HepG2 (cell line): Measurements from ENCODE around the gene BLOC1S4. TPM values are rescaled to one million over a fixed set of nuclear protein-coding genes. Genes with fewer than 3 reads are reported as not detected.
A peak's percentile ranks its signal among the peaks of the same experiment; 100 is the strongest.

ENCODE experiments used
- HDAC2 ChIP-seq: sonication (generic); formaldehyde crosslinking; IDR thresholded peaks from 2 replicates; pipeline ENCODE4 v1.4.0; 2020; ENCODE audit warnings: missing genetic modification reagents
- IKZF4 ChIP-seq: sonication (generic); formaldehyde crosslinking; IDR thresholded peaks from 2 replicates; pipeline ENCODE4 v1.5.1; 2020; ENCODE audit warnings: borderline replicate concordance, mild to moderate bottlenecking, low read depth, missing genetic modification reagents; ENCODE audit errors: not compliant biosample characterization
- KAT7 ChIP-seq: IDR thresholded peaks from 2 replicates; pipeline ENCODE4 v1.6.1; 2018; ENCODE audit warnings: borderline replicate concordance, missing compliant biosample characterization
- KLF9 ChIP-seq: IDR thresholded peaks from 2 replicates; pipeline ENCODE4 v1.6.1; 2016; ENCODE audit warnings: low read depth
- MAF1 ChIP-seq: sonication (generic); formaldehyde crosslinking; IDR thresholded peaks from 2 replicates; pipeline ENCODE4 v1.5.0; 2020; ENCODE audit warnings: missing genetic modification reagents, borderline replicate concordance
- MED1 ChIP-seq: sonication (generic); formaldehyde crosslinking; IDR thresholded peaks from 2 replicates; pipeline ENCODE4 v1.4.0; 2020; ENCODE audit warnings: missing genetic modification reagents
- PCBP1 ChIP-seq: fragments of 200-400 bp; formaldehyde crosslinking; IDR thresholded peaks from 2 replicates; pipeline ENCODE4 v1.6.1; 2017; ENCODE audit warnings: mild to moderate bottlenecking, low read depth, low read length, borderline replicate concordance
- PRMT3 ChIP-seq: sonication (generic); formaldehyde crosslinking; IDR thresholded peaks from 2 replicates; pipeline ENCODE4 v1.8.1; 2022; ENCODE audit warnings: low read depth, mild to moderate bottlenecking, moderate library complexity, missing genetic modification reagents, borderline replicate concordance
- ZFYVE20 ChIP-seq: sonication (generic); formaldehyde crosslinking; IDR thresholded peaks from 2 replicates; pipeline ENCODE4 v1.8.0; 2023; ENCODE audit warnings: low read depth, mild to moderate bottlenecking, moderate library complexity, missing genetic modification reagents, borderline replicate concordance
- ZNF337 ChIP-seq: sonication (generic); formaldehyde crosslinking; IDR thresholded peaks from 2 replicates; pipeline ENCODE4 v1.5.1; 2020; ENCODE audit warnings: missing genetic modification reagents, low read depth, mild to moderate bottlenecking, borderline replicate concordance
- ZNF350 ChIP-seq: sonication (generic); formaldehyde crosslinking; IDR thresholded peaks from 2 replicates; pipeline ENCODE4 v1.4.0; 2020; ENCODE audit warnings: mild to moderate bottlenecking, low read depth, missing genetic modification reagents, borderline replicate concordance
- ZNF766 ChIP-seq: sonication (generic); formaldehyde crosslinking; IDR thresholded peaks from 2 replicates; pipeline ENCODE4 v1.5.0; 2020; ENCODE audit warnings: missing genetic modification reagents, borderline replicate concordance
- ZNF782 ChIP-seq: sonication (generic); formaldehyde crosslinking; IDR thresholded peaks from 2 replicates; pipeline ENCODE4 v1.4.0; 2020; ENCODE audit warnings: missing genetic modification reagents, mild to moderate bottlenecking, borderline replicate concordance
- polyA plus RNA-seq, 8 experiments: library from polyadenylated mRNA; depleted of rRNA in 3 of 8; stranded (reverse) in 7 of 8; unstranded in 1 of 8; fragments of >200 nt; fragmentation: Illumina TruSeq in 4 of 8; extraction: Trizol in 4 of 8; gene quantifications; 2 replicates each; pipeline versions ENCODE4 v1.2.1 to v1.2.3, GENCODE V29; 2011 to 2016; ENCODE audit warnings: low read depth in 4 of 8, missing spikeins in 1 of 8, mixed read lengths in 1 of 8; ENCODE audit not compliant: insufficient read depth in 1 of 8
- total RNA-seq, 5 experiments: library from RNA; depleted of rRNA; stranded (reverse); fragments of >200 nt; fragmentation: Illumina TruSeq; extraction: Trizol; gene quantifications; 2 replicates each; pipeline ENCODE4 v1.2.3, GENCODE V29; 2016; ENCODE audit warnings: low read depth in 1 of 5
- TF ChIP-seq, protein P1 (sequence below): IDR thresholded peaks from 2 replicates; pipeline ENCODE4 v1.6.1; 2018; ENCODE audit warnings: missing genetic modification reagents
- TF ChIP-seq, protein P2 (sequence below): sonication (generic); formaldehyde crosslinking; IDR thresholded peaks from 2 replicates; pipeline ENCODE4 v1.9.0; 2021; ENCODE audit warnings: mild to moderate bottlenecking, missing genetic modification reagents
- TF ChIP-seq, protein P3 (sequence below): sonication (generic); formaldehyde crosslinking; IDR thresholded peaks from 2 replicates; pipeline ENCODE4 v1.4.0; 2020; ENCODE audit warnings: missing genetic modification reagents

BLOC1S4 gene
- total and polyA plus RNA-seq, 2 of the 13 experiments (the other 11 are each of a cell fraction or from before 2014, with no cell fraction given) = 15.5 to 20.9 TPM

DNA sequence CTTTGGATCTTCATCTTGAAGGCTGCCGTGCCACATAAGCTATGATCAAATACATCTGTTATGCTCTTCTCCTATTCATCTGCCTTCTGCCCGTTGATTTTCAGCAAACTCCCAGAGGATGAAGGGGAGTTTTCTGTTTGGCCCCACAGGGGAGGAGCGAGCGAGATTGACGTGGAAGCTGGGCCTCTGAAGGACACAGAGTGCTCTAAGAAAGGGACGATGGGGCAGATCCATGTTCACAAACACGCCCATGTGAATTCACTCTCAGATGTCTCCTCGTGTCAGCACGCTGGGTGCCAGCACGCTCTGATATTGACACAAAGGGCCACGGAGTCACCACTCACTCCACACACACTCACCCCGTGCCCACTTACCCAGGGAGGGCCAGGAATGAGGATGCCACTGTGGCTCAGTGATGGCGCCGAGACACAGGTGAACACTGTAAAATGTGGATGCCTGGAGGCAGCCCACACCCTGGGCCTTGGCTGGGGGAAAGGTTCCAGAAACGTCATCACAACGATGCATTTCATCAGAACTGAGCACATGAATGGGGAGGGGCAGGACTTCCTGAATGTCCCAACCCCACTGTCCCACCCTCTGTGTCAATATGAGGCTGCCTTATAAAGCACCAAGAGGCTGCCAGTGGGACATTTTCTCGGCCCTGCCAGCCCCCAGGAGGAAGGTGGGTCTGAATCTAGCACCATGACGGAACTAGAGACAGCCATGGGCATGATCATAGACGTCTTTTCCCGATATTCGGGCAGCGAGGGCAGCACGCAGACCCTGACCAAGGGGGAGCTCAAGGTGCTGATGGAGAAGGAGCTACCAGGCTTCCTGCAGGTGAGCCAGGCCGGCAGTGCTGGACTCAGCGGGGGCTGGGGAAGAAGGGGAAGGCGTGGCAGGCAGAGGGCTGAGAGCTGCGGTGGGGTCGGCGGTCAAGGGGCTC lies 22.5 kb upstream of the BLOC1S4 start, which contains the start of gene S100P (continued):
- TF ChIP-seq, protein P1, sequence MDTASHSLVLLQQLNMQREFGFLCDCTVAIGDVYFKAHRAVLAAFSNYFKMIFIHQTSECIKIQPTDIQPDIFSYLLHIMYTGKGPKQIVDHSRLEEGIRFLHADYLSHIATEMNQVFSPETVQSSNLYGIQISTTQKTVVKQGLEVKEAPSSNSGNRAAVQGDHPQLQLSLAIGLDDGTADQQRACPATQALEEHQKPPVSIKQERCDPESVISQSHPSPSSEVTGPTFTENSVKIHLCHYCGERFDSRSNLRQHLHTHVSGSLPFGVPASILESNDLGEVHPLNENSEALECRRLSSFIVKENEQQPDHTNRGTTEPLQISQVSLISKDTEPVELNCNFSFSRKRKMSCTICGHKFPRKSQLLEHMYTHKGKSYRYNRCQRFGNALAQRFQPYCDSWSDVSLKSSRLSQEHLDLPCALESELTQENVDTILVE = peak; percentile 90
- TF ChIP-seq ZFYVE20 = peak; percentile 47; the same call in 1 of the 2 replicates
- peak; percentile 76 for TF ChIP-seq HDAC2 (CRISPR knock-in tag)
- TF ChIP-seq ZNF766 (CRISPR knock-in tag) = no peak
- TF ChIP-seq KLF9 (CRISPR knock-in tag) = no peak; the same call in 1 of the 2 replicates
- TF ChIP-seq, protein P2, sequence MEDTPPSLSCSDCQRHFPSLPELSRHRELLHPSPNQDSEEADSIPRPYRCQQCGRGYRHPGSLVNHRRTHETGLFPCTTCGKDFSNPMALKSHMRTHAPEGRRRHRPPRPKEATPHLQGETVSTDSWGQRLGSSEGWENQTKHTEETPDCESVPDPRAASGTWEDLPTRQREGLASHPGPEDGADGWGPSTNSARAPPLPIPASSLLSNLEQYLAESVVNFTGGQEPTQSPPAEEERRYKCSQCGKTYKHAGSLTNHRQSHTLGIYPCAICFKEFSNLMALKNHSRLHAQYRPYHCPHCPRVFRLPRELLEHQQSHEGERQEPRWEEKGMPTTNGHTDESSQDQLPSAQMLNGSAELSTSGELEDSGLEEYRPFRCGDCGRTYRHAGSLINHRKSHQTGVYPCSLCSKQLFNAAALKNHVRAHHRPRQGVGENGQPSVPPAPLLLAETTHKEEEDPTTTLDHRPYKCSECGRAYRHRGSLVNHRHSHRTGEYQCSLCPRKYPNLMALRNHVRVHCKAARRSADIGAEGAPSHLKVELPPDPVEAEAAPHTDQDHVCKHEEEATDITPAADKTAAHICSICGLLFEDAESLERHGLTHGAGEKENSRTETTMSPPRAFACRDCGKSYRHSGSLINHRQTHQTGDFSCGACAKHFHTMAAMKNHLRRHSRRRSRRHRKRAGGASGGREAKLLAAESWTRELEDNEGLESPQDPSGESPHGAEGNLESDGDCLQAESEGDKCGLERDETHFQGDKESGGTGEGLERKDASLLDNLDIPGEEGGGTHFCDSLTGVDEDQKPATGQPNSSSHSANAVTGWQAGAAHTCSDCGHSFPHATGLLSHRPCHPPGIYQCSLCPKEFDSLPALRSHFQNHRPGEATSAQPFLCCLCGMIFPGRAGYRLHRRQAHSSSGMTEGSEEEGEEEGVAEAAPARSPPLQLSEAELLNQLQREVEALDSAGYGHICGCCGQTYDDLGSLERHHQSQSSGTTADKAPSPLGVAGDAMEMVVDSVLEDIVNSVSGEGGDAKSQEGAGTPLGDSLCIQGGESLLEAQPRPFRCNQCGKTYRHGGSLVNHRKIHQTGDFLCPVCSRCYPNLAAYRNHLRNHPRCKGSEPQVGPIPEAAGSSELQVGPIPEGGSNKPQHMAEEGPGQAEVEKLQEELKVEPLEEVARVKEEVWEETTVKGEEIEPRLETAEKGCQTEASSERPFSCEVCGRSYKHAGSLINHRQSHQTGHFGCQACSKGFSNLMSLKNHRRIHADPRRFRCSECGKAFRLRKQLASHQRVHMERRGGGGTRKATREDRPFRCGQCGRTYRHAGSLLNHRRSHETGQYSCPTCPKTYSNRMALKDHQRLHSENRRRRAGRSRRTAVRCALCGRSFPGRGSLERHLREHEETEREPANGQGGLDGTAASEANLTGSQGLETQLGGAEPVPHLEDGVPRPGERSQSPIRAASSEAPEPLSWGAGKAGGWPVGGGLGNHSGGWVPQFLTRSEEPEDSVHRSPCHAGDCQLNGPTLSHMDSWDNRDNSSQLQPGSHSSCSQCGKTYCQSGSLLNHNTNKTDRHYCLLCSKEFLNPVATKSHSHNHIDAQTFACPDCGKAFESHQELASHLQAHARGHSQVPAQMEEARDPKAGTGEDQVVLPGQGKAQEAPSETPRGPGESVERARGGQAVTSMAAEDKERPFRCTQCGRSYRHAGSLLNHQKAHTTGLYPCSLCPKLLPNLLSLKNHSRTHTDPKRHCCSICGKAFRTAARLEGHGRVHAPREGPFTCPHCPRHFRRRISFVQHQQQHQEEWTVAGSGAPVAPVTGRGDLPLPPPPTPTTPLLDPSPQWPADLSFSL (CRISPR knock-in tag) = no peak
- 0 out of 2 replicates have a peak, but pooled peaks have one; percentile 13 for TF ChIP-seq ZNF782
- TF ChIP-seq ZNF350 (CRISPR knock-in tag) = peak; percentile 97
- TF ChIP-seq ZNF337 (CRISPR knock-in tag) = peak; percentile 79; the same call in 1 of the 2 replicates
- TF ChIP-seq KAT7 (CRISPR knock-in tag) = peak; percentile 59; the same call in 1 of the 2 replicates
- peak; percentile 95 for TF ChIP-seq MED1 (CRISPR knock-in tag)
- TF ChIP-seq, protein P3, sequence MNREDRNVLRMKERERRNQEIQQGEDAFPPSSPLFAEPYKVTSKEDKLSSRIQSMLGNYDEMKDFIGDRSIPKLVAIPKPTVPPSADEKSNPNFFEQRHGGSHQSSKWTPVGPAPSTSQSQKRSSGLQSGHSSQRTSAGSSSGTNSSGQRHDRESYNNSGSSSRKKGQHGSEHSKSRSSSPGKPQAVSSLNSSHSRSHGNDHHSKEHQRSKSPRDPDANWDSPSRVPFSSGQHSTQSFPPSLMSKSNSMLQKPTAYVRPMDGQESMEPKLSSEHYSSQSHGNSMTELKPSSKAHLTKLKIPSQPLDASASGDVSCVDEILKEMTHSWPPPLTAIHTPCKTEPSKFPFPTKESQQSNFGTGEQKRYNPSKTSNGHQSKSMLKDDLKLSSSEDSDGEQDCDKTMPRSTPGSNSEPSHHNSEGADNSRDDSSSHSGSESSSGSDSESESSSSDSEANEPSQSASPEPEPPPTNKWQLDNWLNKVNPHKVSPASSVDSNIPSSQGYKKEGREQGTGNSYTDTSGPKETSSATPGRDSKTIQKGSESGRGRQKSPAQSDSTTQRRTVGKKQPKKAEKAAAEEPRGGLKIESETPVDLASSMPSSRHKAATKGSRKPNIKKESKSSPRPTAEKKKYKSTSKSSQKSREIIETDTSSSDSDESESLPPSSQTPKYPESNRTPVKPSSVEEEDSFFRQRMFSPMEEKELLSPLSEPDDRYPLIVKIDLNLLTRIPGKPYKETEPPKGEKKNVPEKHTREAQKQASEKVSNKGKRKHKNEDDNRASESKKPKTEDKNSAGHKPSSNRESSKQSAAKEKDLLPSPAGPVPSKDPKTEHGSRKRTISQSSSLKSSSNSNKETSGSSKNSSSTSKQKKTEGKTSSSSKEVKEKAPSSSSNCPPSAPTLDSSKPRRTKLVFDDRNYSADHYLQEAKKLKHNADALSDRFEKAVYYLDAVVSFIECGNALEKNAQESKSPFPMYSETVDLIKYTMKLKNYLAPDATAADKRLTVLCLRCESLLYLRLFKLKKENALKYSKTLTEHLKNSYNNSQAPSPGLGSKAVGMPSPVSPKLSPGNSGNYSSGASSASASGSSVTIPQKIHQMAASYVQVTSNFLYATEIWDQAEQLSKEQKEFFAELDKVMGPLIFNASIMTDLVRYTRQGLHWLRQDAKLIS = peak; percentile 82; the same call in 1 of the 2 replicates
- TF ChIP-seq PRMT3 = 0 out of 2 replicates have a peak, but pooled peaks have one; percentile 1
- TF ChIP-seq PCBP1 = no peak
- no peak; the same call in 1 of the 2 replicates for TF ChIP-seq MAF1 (CRISPR knock-in tag)
- no peak for TF ChIP-seq IKZF4 (CRISPR knock-in tag)
